ENCODE measurements around the gene NFX1.
"Not testable (repeated sequence)": the region's sequence is repeated elsewhere in the genome, so short reads cannot be mapped to it uniquely, and the experiment has no call there.

The NFX1 gene

GRCh38 chr9:33381231-33381791 is 91.0 kb downstream of the NFX1 start:
- no peaks in the 10 kb centered on the region for H3K4me1 ChIP-seq (ENCODE audit: control insufficient read depth, insufficient read depth, low read length, poor library complexity, severe bottlenecking)

GRCh38 chr9:33382397-33382796 is 92.1 kb downstream of the NFX1 start:
- not testable (repeated sequence) for H3K27ac ChIP-seq (ENCODE audit: insufficient read depth, low read length, poor library complexity, severe bottlenecking); DNase-seq; H3K9me3 ChIP-seq (ENCODE audit: control insufficient read depth, low read length); H3K36me3 ChIP-seq (ENCODE audit: control insufficient read depth, insufficient read depth, low read length); H3K4me3 ChIP-seq (ENCODE audit: insufficient read depth, low read depth, low read length, poor library complexity, severe bottlenecking); H3K4me1 ChIP-seq (ENCODE audit: control insufficient read depth, insufficient read depth, low read length, poor library complexity, severe bottlenecking); H3K27me3 ChIP-seq (replicated peaks; ENCODE audit: control insufficient read depth, insufficient read depth, low read length, poor library complexity, severe bottlenecking)

More at GRCh38 chr9:33381231-33381791, 91.0 kb downstream of the NFX1 start:
- Histone ChIP-seq H3K27me3 (replicated peaks; ENCODE audit: control insufficient read depth, insufficient read depth, low read length, poor library complexity, severe bottlenecking) (no peaks in the 10 kb centered on the region), H3K36me3 (ENCODE audit: control insufficient read depth, insufficient read depth, low read length) (no peaks in the 10 kb centered on the region), H3K4me3 (ENCODE audit: insufficient read depth, low read depth, low read length, poor library complexity, severe bottlenecking) (no peak overlapping the region), H3K27ac (ENCODE audit: insufficient read depth, low read length, poor library complexity, severe bottlenecking) (no peak overlapping the region), H3K9me3 (ENCODE audit: control insufficient read depth, low read length) (no peaks in the 10 kb centered on the region)
- DNase-seq, result no peak

GRCh38 chr9:33383396-33383795 is 93.1 kb downstream of the NFX1 start:
- H3K4me3 ChIP-seq (ENCODE audit: insufficient read depth, low read depth, low read length, poor library complexity, severe bottlenecking); DNase-seq; H3K4me1 ChIP-seq (ENCODE audit: control insufficient read depth, insufficient read depth, low read length, poor library complexity, severe bottlenecking); H3K27ac ChIP-seq (ENCODE audit: insufficient read depth, low read length, poor library complexity, severe bottlenecking); H3K36me3 ChIP-seq (ENCODE audit: control insufficient read depth, insufficient read depth, low read length); H3K9me3 ChIP-seq (ENCODE audit: control insufficient read depth, low read length); H3K27me3 ChIP-seq (replicated peaks; ENCODE audit: control insufficient read depth, insufficient read depth, low read length, poor library complexity, severe bottlenecking): not testable (repeated sequence)

GRCh38 chr9:33385536-33385935 is 95.2 kb downstream of the NFX1 start:
- H3K4me3 ChIP-seq (ENCODE audit: insufficient read depth, low read depth, low read length, poor library complexity, severe bottlenecking); H3K27me3 ChIP-seq (replicated peaks; ENCODE audit: control insufficient read depth, insufficient read depth, low read length, poor library complexity, severe bottlenecking); DNase-seq; H3K4me1 ChIP-seq (ENCODE audit: control insufficient read depth, insufficient read depth, low read length, poor library complexity, severe bottlenecking); H3K9me3 ChIP-seq (ENCODE audit: control insufficient read depth, low read length); H3K27ac ChIP-seq (ENCODE audit: insufficient read depth, low read length, poor library complexity, severe bottlenecking); H3K36me3 ChIP-seq (ENCODE audit: control insufficient read depth, insufficient read depth, low read length): not testable (repeated sequence)

GRCh38 chr9:33385979-33386640 is 95.8 kb downstream of the NFX1 start:
- not testable (repeated sequence) for DNase-seq; H3K36me3 ChIP-seq (ENCODE audit: control insufficient read depth, insufficient read depth, low read length); H3K27ac ChIP-seq (ENCODE audit: insufficient read depth, low read length, poor library complexity, severe bottlenecking); H3K4me1 ChIP-seq (ENCODE audit: control insufficient read depth, insufficient read depth, low read length, poor library complexity, severe bottlenecking); H3K9me3 ChIP-seq (ENCODE audit: control insufficient read depth, low read length); H3K27me3 ChIP-seq (replicated peaks; ENCODE audit: control insufficient read depth, insufficient read depth, low read length, poor library complexity, severe bottlenecking); H3K4me3 ChIP-seq (ENCODE audit: insufficient read depth, low read depth, low read length, poor library complexity, severe bottlenecking)

- H3K36me3 ChIP-seq (ENCODE audit: control insufficient read depth, insufficient read depth, low read length); H3K27ac ChIP-seq (ENCODE audit: insufficient read depth, low read length, poor library complexity, severe bottlenecking); H3K27me3 ChIP-seq (replicated peaks; ENCODE audit: control insufficient read depth, insufficient read depth, low read length, poor library complexity, severe bottlenecking); H3K4me1 ChIP-seq (ENCODE audit: control insufficient read depth, insufficient read depth, low read length, poor library complexity, severe bottlenecking); H3K9me3 ChIP-seq (ENCODE audit: control insufficient read depth, low read length); H3K4me3 ChIP-seq (ENCODE audit: insufficient read depth, low read depth, low read length, poor library complexity, severe bottlenecking); DNase-seq: not testable (repeated sequence)
Measured at GRCh38 chr9:33386641-33386996, 96.3 kb downstream of the NFX1 start.

- H3K27me3 ChIP-seq (replicated peaks; ENCODE audit: control insufficient read depth, insufficient read depth, low read length, poor library complexity, severe bottlenecking); H3K36me3 ChIP-seq (ENCODE audit: control insufficient read depth, insufficient read depth, low read length); H3K4me3 ChIP-seq (ENCODE audit: insufficient read depth, low read depth, low read length, poor library complexity, severe bottlenecking); H3K27ac ChIP-seq (ENCODE audit: insufficient read depth, low read length, poor library complexity, severe bottlenecking); H3K4me1 ChIP-seq (ENCODE audit: control insufficient read depth, insufficient read depth, low read length, poor library complexity, severe bottlenecking); H3K9me3 ChIP-seq (ENCODE audit: control insufficient read depth, low read length); DNase-seq: not testable (repeated sequence)
Measured at GRCh38 chr9:33386998-33387397, 96.7 kb downstream of the NFX1 start.

GRCh38 chr9:33388110-33388994 is 98.0 kb downstream of the NFX1 start:
- H3K9me3 ChIP-seq (ENCODE audit: control insufficient read depth, low read length), result no peaks in the 10 kb centered on the region
- H3K4me1 ChIP-seq (ENCODE audit: control insufficient read depth, insufficient read depth, low read length, poor library complexity, severe bottlenecking), result no peaks in the 10 kb centered on the region
- DNase-seq, result no peak
- no peaks in the 10 kb centered on the region for H3K27me3 ChIP-seq (replicated peaks; ENCODE audit: control insufficient read depth, insufficient read depth, low read length, poor library complexity, severe bottlenecking)
- H3K36me3 ChIP-seq (ENCODE audit: control insufficient read depth, insufficient read depth, low read length), result no peaks in the 10 kb centered on the region
- H3K4me3 ChIP-seq (ENCODE audit: insufficient read depth, low read depth, low read length, poor library complexity, severe bottlenecking), result no peak overlapping the region
- H3K27ac ChIP-seq (ENCODE audit: insufficient read depth, low read length, poor library complexity, severe bottlenecking), result no peak overlapping the region

GRCh38 chr9:33391111-33391771 is 100.9 kb downstream of the NFX1 start:
- not testable (repeated sequence) for DNase-seq; H3K36me3 ChIP-seq (ENCODE audit: control insufficient read depth, insufficient read depth, low read length); H3K4me3 ChIP-seq (ENCODE audit: insufficient read depth, low read depth, low read length, poor library complexity, severe bottlenecking); H3K9me3 ChIP-seq (ENCODE audit: control insufficient read depth, low read length); H3K4me1 ChIP-seq (ENCODE audit: control insufficient read depth, insufficient read depth, low read length, poor library complexity, severe bottlenecking); H3K27me3 ChIP-seq (replicated peaks; ENCODE audit: control insufficient read depth, insufficient read depth, low read length, poor library complexity, severe bottlenecking); H3K27ac ChIP-seq (ENCODE audit: insufficient read depth, low read length, poor library complexity, severe bottlenecking)

GRCh38 chr9:33392591-33393021 is 102.3 kb downstream of the NFX1 start:
- not testable (repeated sequence) for DNase-seq; H3K27me3 ChIP-seq (replicated peaks; ENCODE audit: control insufficient read depth, insufficient read depth, low read length, poor library complexity, severe bottlenecking); H3K27ac ChIP-seq (ENCODE audit: insufficient read depth, low read length, poor library complexity, severe bottlenecking); H3K4me3 ChIP-seq (ENCODE audit: insufficient read depth, low read depth, low read length, poor library complexity, severe bottlenecking); H3K9me3 ChIP-seq (ENCODE audit: control insufficient read depth, low read length); H3K4me1 ChIP-seq (ENCODE audit: control insufficient read depth, insufficient read depth, low read length, poor library complexity, severe bottlenecking); H3K36me3 ChIP-seq (ENCODE audit: control insufficient read depth, insufficient read depth, low read length)

All from effector memory CD4-positive, alpha-beta T cell (primary cell).